GM23338 (cell line): ENCODE results near the gene UBXN4. TPM values are rescaled to one million over a fixed set of nuclear protein-coding genes. Genes with fewer than 3 reads are reported as not detected.

Experiments used
- ATAC-seq: fragments of 200-7000 bp; cut with Tn5 transposase; 3 replicates; pipeline ENCODE4 v1.9.1; 2020
- DNase-seq: peaks from one replicate; pipeline ENCODE4 v3.0.0-alpha.2; 2015; ENCODE audit warnings: low spot score
- H2AFZ ChIP-seq: fragments of 200-600 bp; sonication (generic); 2 replicates; pipeline ENCODE4 v1.8.0; 2016; ENCODE audit warnings: antibody characterized with exemption, mild to moderate bottlenecking, moderate library complexity
- H3F3A ChIP-seq: fragments of 200-600 bp; sonication (generic); replicated peaks from 2 replicates; pipeline ENCODE4 v1.8.0; 2017; ENCODE audit warnings: antibody characterized with exemption, mixed run types, low read depth
- H3K27ac ChIP-seq: fragments of 200-600 bp; sonication (generic); 2 replicates; pipeline ENCODE4 v1.6.1; 2016; ENCODE audit warnings: low read depth
- H3K27me3 ChIP-seq: fragments of 200-600 bp; sonication (generic); 2 replicates; pipeline ENCODE4 v1.8.0; 2016; ENCODE audit warnings: mild to moderate bottlenecking, mixed run types, moderate library complexity; ENCODE audit not compliant: insufficient read depth
- H3K36me3 ChIP-seq: fragments of 200-600 bp; sonication (generic); 2 replicates; pipeline ENCODE4 v1.8.0; 2016; ENCODE audit warnings: mild to moderate bottlenecking; ENCODE audit not compliant: insufficient read depth
- H3K4me1 ChIP-seq: fragments of 200-600 bp; sonication (generic); 2 replicates; pipeline ENCODE4 v1.8.0; 2016; ENCODE audit warnings: mild to moderate bottlenecking, moderate library complexity; ENCODE audit not compliant: insufficient read depth
- H3K4me2 ChIP-seq: fragments of 200-600 bp; sonication (generic); 2 replicates; pipeline ENCODE4 v1.7.1; 2017; ENCODE audit warnings: mixed run types
- H3K4me3 ChIP-seq: fragments of 200-600 bp; sonication (generic); 2 replicates; pipeline ENCODE4 v1.6.1; 2016; ENCODE audit warnings: mixed run types
- H3K79me2 ChIP-seq: fragments of 200-600 bp; sonication (generic); replicated peaks from 2 replicates; pipeline ENCODE4 v1.8.0; 2017; ENCODE audit warnings: mild to moderate bottlenecking; ENCODE audit not compliant: insufficient read depth
- H3K9me2 ChIP-seq: fragments of 200-600 bp; sonication (generic); 2 replicates; pipeline ENCODE4 v1.8.0; 2017; ENCODE audit not compliant: insufficient read depth
- H4K20me1 ChIP-seq: fragments of 200-600 bp; sonication (generic); replicated peaks from 2 replicates; pipeline ENCODE4 v1.8.0; 2017; ENCODE audit warnings: mild to moderate bottlenecking; ENCODE audit not compliant: insufficient read depth
- H3K27ac Mint-ChIP-seq: 2 replicates; pipeline ENCODE4 v1.8.0; 2020; ENCODE audit warnings: inconsistent platforms, mild to moderate bottlenecking, moderate library complexity, mixed read lengths
- H3K27me3 Mint-ChIP-seq: 3 replicates; pipeline ENCODE4 v1.8.0; 2022; ENCODE audit warnings: low read depth, mild to moderate bottlenecking, moderate library complexity, mixed read lengths, inconsistent platforms; ENCODE audit not compliant: insufficient read depth, poor library complexity
- H3K36me3 Mint-ChIP-seq: 3 replicates; pipeline ENCODE4 v1.8.0; 2021; ENCODE audit warnings: low read depth, mild to moderate bottlenecking, inconsistent platforms, moderate library complexity, mixed read lengths
- H3K4me1 Mint-ChIP-seq: 3 replicates; pipeline ENCODE4 v1.8.0; 2020; ENCODE audit warnings: mild to moderate bottlenecking, inconsistent platforms, mixed read lengths
- H3K4me3 Mint-ChIP-seq: 3 replicates; pipeline ENCODE4 v1.8.0; 2021; ENCODE audit warnings: moderate library complexity, mild to moderate bottlenecking, inconsistent platforms, mixed read lengths
- H3K9me3 Mint-ChIP-seq: 3 replicates; pipeline ENCODE4 v1.8.0; 2020; ENCODE audit warnings: moderate library complexity, mild to moderate bottlenecking, inconsistent platforms, mixed read lengths
- CREB1 ChIP-seq: fragments of 250-450 bp; sonication (Bioruptor Pico); IDR thresholded peaks from 2 replicates; pipeline ENCODE4 v1.5.0; 2020; ENCODE audit warnings: low read depth, mild to moderate bottlenecking, moderate library complexity
- CTCF ChIP-seq, 2 experiments: fragments of 200-600 bp in 1 of 2; sonication (generic) in 1 of 2; conservative IDR thresholded peaks; 2 replicates each; pipeline versions ENCODE4 v1.5.1 to v1.6.1; 2016 to 2017; ENCODE audit warnings: antibody characterized with exemption in 2 of 2, low read depth in 2 of 2, mild to moderate bottlenecking in 2 of 2, moderate library complexity in 1 of 2
- EZH2 ChIP-seq: fragments of 200-600 bp; sonication (generic); IDR thresholded peaks from one replicate; pipeline ENCODE4 v1.8.0; 2017; ENCODE audit warnings: antibody characterized with exemption, mild to moderate bottlenecking, low read depth; ENCODE audit not compliant: unreplicated experiment
- JUNB ChIP-seq: IDR thresholded peaks from one replicate; pipeline ENCODE4 v1.6.1; 2016; ENCODE audit warnings: antibody characterized with exemption; ENCODE audit not compliant: unreplicated experiment
- NANOG ChIP-seq: IDR thresholded peaks from 2 replicates; pipeline ENCODE4 v1.6.1; 2016; ENCODE audit warnings: antibody characterized with exemption, borderline replicate concordance
- POLR2AphosphoS5 ChIP-seq: IDR thresholded peaks from 2 replicates; pipeline ENCODE4 v1.6.1; 2016; ENCODE audit warnings: antibody characterized with exemption, low read depth
- REST ChIP-seq: IDR thresholded peaks from one replicate; pipeline ENCODE4 v1.6.1; 2018; ENCODE audit warnings: antibody characterized with exemption; ENCODE audit not compliant: unreplicated experiment
- ZNF114 ChIP-seq: fragments of 250-450 bp; sonication (Bioruptor Pico); IDR thresholded peaks from 2 replicates; pipeline ENCODE4 v1.5.0; 2020; ENCODE audit warnings: mild to moderate bottlenecking, moderate library complexity
- ZNF331 ChIP-seq: fragments of 250-450 bp; sonication (Bioruptor Pico); IDR thresholded peaks from 2 replicates; pipeline ENCODE4 v1.5.0; 2020; ENCODE audit warnings: low read depth, mild to moderate bottlenecking, moderate library complexity
- ZNF462 ChIP-seq: fragments of 250-450 bp; sonication (Bioruptor Pico); IDR thresholded peaks from 2 replicates; pipeline ENCODE4 v1.5.0; 2020; ENCODE audit warnings: mild to moderate bottlenecking, moderate library complexity
- polyA plus RNA-seq: library from polyadenylated mRNA; unstranded; fragments of >200 nt; fragmentation: Nextera tagmentation; extraction: Ambion mirVana; gene quantifications from 2 replicates; pipeline ENCODE4 v1.2.1, GENCODE V29; 2016
- total RNA-seq: library from RNA; depleted of rRNA; stranded (reverse); fragments of >200 nt; shearing (Covaris generic); gene quantifications from 2 replicates; pipeline ENCODE4 v1.2.3, GENCODE V29; 2014

The UBXN4 gene
- total and polyA plus RNA-seq, 2 experiments from 2014 or later = 57.6 to 226 TPM

- no peak for TF ChIP-seq ZNF462 (CRISPR knock-in tag)
Observed at GRCh38 chr2:135831180-135831812, 89.6 kb downstream of the UBXN4 start (continued).

- no peaks in the 10 kb centered on the region for H3K79me2 ChIP-seq
- H3K27me3 ChIP-seq = no peaks in the 10 kb centered on the region
- no peak overlapping the region for H3K4me3 ChIP-seq
- no peak overlapping the region for H2AFZ ChIP-seq
- H3K9me3 Mint-ChIP-seq = no peaks in the 10 kb centered on the region
- no peaks in the 10 kb centered on the region for H3K36me3 Mint-ChIP-seq
- H4K20me1 ChIP-seq = no peaks in the 10 kb centered on the region
- no peak overlapping the region for H3K27ac Mint-ChIP-seq
- H3K4me1 ChIP-seq = no peaks in the 10 kb centered on the region
- H3K4me2 ChIP-seq = no peak overlapping the region
- no peaks in the 10 kb centered on the region for H3K4me1 Mint-ChIP-seq
- H3F3A ChIP-seq = 0 out of 2 replicates have a peak, but pooled peaks cover 3% of the 10 kb centered on the region
- no peaks in the 10 kb centered on the region for H3K36me3 ChIP-seq
- H3K27me3 Mint-ChIP-seq = peaks cover 4% of the 10 kb centered on the region
- DNase-seq (no peak), ATAC-seq (no peak)
- no peak overlapping the region for H3K27ac ChIP-seq
- no peaks in the 10 kb centered on the region for H3K9me2 ChIP-seq
- H3K4me3 Mint-ChIP-seq = no peak overlapping the region
- no peak for TF ChIP-seq ZNF114 (CRISPR knock-in tag)
- TF ChIP-seq POLR2AphosphoS5 = no peak
- TF ChIP-seq JUNB = no peak
- no peak for TF ChIP-seq ZNF331
- no peak for TF ChIP-seq CTCF (conservative IDR thresholded peaks at IDR 0.05; ENCODE audit: low read depth in 2 of 2)
- TF ChIP-seq EZH2 = no peak
- no peak for TF ChIP-seq CREB1
- TF ChIP-seq NANOG = no peak
- no peak for TF ChIP-seq REST
Observed at GRCh38 chr2:135832891-135833290, 91.2 kb downstream of the UBXN4 start.
